GM12864 (cell line): ENCODE measurements around the gene PGAM1.
"Not testable (repeated sequence)": the region's sequence is repeated elsewhere in the genome, so short reads cannot be mapped to it uniquely, and the experiment has no call there.

Source experiments
- DNase-seq: peaks from one replicate; pipeline ENCODE4 v3.0.0-alpha.2; 2011; ENCODE audit warnings: low read depth
- H3K4me3 ChIP-seq: 2 replicates; pipeline ENCODE4 v1.5.1; 2011; ENCODE audit warnings: mild to moderate bottlenecking, low read depth, low read length, control low read depth
- CTCF ChIP-seq: IDR thresholded peaks from 2 replicates; pipeline ENCODE4 v1.5.1; 2011; ENCODE audit warnings: low read depth, mild to moderate bottlenecking, moderate library complexity, low read length, control low read depth, inconsistent platforms; ENCODE audit errors: missing control alignments

Gene PGAM1

GRCh38 chr10:97465982-97466381, 40.0 kb downstream of the PGAM1 start:
- no peak overlapping the region for H3K4me3 ChIP-seq
- DNase-seq = no peak
- TF ChIP-seq CTCF = no peak

GRCh38 chr10:97466755-97467154, 40.8 kb downstream of the PGAM1 start:
- no peak for TF ChIP-seq CTCF
- DNase-seq = no peak

GRCh38 chr10:97468162-97468561, 42.2 kb downstream of the PGAM1 start:
- no peak for DNase-seq
- TF ChIP-seq CTCF = no peak
- no peak overlapping the region for H3K4me3 ChIP-seq

More at GRCh38 chr10:97466755-97467154, 40.8 kb downstream of the PGAM1 start:
- H3K4me3 ChIP-seq = no peak overlapping the region

- not testable (repeated sequence) for H3K4me3 ChIP-seq, DNase-seq
These were observed 42.8 kb downstream of the PGAM1 start for GRCh38 chr10:97468781-97469180.

- no peak for DNase-seq
- no peak overlapping the region for H3K4me3 ChIP-seq
- no peak for TF ChIP-seq CTCF
These were observed 48.9 kb downstream of the PGAM1 start for GRCh38 chr10:97474918-97475317.

GRCh38 chr10:97475936-97476594, 50.1 kb downstream of the PGAM1 start:
- no peak for DNase-seq
- no peak for TF ChIP-seq CTCF
- no peak overlapping the region for H3K4me3 ChIP-seq

- H3K4me3 ChIP-seq, DNase-seq: not testable (repeated sequence)
These were observed 53.4 kb downstream of the PGAM1 start for GRCh38 chr10:97479410-97479809.

- no peak overlapping the region for H3K4me3 ChIP-seq
- no peak for DNase-seq
These were observed 53.9 kb downstream of the PGAM1 start for GRCh38 chr10:97479939-97480338.

More at GRCh38 chr10:97479939-97480338, 53.9 kb downstream of the PGAM1 start:
- no peak for TF ChIP-seq CTCF
